Smooth muscle cell (in vitro differentiated cells): ENCODE data around the gene GSTM5. TPM values are rescaled to one million over a fixed set of nuclear protein-coding genes. Genes with fewer than 3 reads are reported as not detected.
"Not testable (repeated sequence)": the region's sequence is repeated elsewhere in the genome, so short reads cannot be mapped to it uniquely, and the experiment has no call there.

ENCODE experiments used
- DNase-seq: peaks from one replicate; lab custom pipeline; 2025; ENCODE audit not compliant: unreplicated experiment; lab: John Stamatoyannopoulos, UW
- H2AFZ ChIP-seq: fragments of 200-600 bp; sonication (generic); 2 replicates; pipeline ENCODE4 v1.6.0; 2016; ENCODE audit warnings: antibody characterized with exemption, low read depth, mild to moderate bottlenecking
- H3F3A ChIP-seq: fragments of 200-600 bp; sonication (generic); 2 replicates; pipeline ENCODE4 v1.6.0; 2017; ENCODE audit warnings: antibody characterized with exemption, low read depth
- H3K27ac ChIP-seq: fragments of 200-600 bp; sonication (generic); 2 replicates; pipeline ENCODE4 v1.5.1; 2016; ENCODE audit warnings: low read depth, mild to moderate bottlenecking
- H3K27me3 ChIP-seq: fragments of 200-600 bp; sonication (generic); 2 replicates; pipeline ENCODE4 v1.6.1; 2016; ENCODE audit warnings: low read depth, mild to moderate bottlenecking
- H3K36me3 ChIP-seq: fragments of 200-600 bp; sonication (generic); 2 replicates; pipeline ENCODE4 v1.5.1; 2016; ENCODE audit warnings: low read depth
- H3K4me1 ChIP-seq: fragments of 200-600 bp; sonication (generic); 2 replicates; pipeline ENCODE4 v1.5.1; 2016; ENCODE audit warnings: low read depth
- H3K4me2 ChIP-seq: fragments of 200-600 bp; sonication (generic); 2 replicates; pipeline ENCODE4 v1.6.0; 2016; ENCODE audit warnings: mild to moderate bottlenecking
- H3K4me3 ChIP-seq: fragments of 200-600 bp; sonication (generic); 2 replicates; pipeline ENCODE4 v1.5.1; 2016; ENCODE audit warnings: mild to moderate bottlenecking
- H3K79me2 ChIP-seq: fragments of 200-600 bp; sonication (generic); 2 replicates; pipeline ENCODE4 v1.6.0; 2016; ENCODE audit warnings: low read depth, mild to moderate bottlenecking
- H3K9ac ChIP-seq: fragments of 200-600 bp; sonication (generic); 2 replicates; pipeline ENCODE4 v1.6.0; 2016; ENCODE audit warnings: low read depth
- H3K9me3 ChIP-seq: fragments of 200-600 bp; sonication (generic); replicated peaks from 2 replicates; pipeline ENCODE4 v1.5.1; 2016; ENCODE audit warnings: low read depth
- H4K20me1 ChIP-seq: fragments of 200-600 bp; sonication (generic); 2 replicates; pipeline ENCODE4 v1.6.0; 2016; ENCODE audit warnings: low read depth
- CTCF ChIP-seq: fragments of 200-600 bp; sonication (generic); IDR thresholded peaks from 2 replicates; pipeline ENCODE4 v1.5.1; 2017; ENCODE audit warnings: borderline replicate concordance, mild to moderate bottlenecking, antibody characterized with exemption; ENCODE audit not compliant: insufficient read depth, poor library complexity, severe bottlenecking
- WGBS: methylation state at CpG from one replicate; pipeline ENCODE4 v1.1.7; 2016; ENCODE audit warnings: low lambda C conversion rate; 5-methylcytosine and 5-hydroxymethylcytosine counted together
- polyA plus RNA-seq: library from polyadenylated mRNA; unstranded; fragments of >200 nt; fragmentation: Nextera tagmentation; extraction: Ambion mirVana; gene quantifications from 2 replicates; pipeline ENCODE4 v1.2.1, GENCODE V29; 2016
- total RNA-seq: library from RNA; depleted of rRNA; stranded (reverse); fragments of >200 nt; gene quantifications from 2 replicates; pipeline ENCODE4 v1.2.3, GENCODE V29; 2014

Gene GSTM5
- total and polyA plus RNA-seq, 2 experiments from 2014 or later = 0.17 TPM; not detected in 1

GRCh38 chr1:109687641-109688499 lies 24.2 kb upstream of the GSTM5 start, which contains the start of gene GSTM1:
TSS of gene GSTM1 (plus strand) at chr1:109687817. CDS start at chr1:109687874, 57 bp downstream.
- peak within 1 kb of the TSS; percentile 43 for H3K4me3 ChIP-seq

GRCh38 chr1:109689844-109690405 lies 22.1 kb upstream of the GSTM5 start:
- Histone ChIP-seq H3K79me2 (no peaks in the 10 kb centered on the region), H3K9me3 (no peaks in the 10 kb centered on the region), H3K27me3 (no peaks in the 10 kb centered on the region), H3K4me1 (no peaks in the 10 kb centered on the region), H3K27ac (no peak overlapping the region), H2AFZ (no peak overlapping the region), H3K4me3 (no peak overlapping the region), H4K20me1 (no peaks in the 10 kb centered on the region), H3K9ac (no peak overlapping the region), H3K36me3 (no peaks in the 10 kb centered on the region), H3F3A (no peaks in the 10 kb centered on the region), H3K4me2 (no peak overlapping the region)
- DNase-seq = no peak
- no peak for TF ChIP-seq CTCF
- WGBS = 98% methylated on average over 6 of the region's 6 CpGs

More at GRCh38 chr1:109687641-109688499, 24.2 kb upstream of the GSTM5 start, which contains the start of gene GSTM1:
- Histone ChIP-seq H3K27ac (no peak within 1 kb of the TSS), H3K4me1 (no peaks in the 10 kb centered on the region), H3K4me2 (peak within 1 kb of the TSS; percentile 74), H2AFZ (no peak within 1 kb of the TSS), H4K20me1 (no peaks in the 10 kb centered on the region), H3F3A (no peaks in the 10 kb centered on the region), H3K9me3 (no peaks in the 10 kb centered on the region), H3K9ac (no peak within 1 kb of the TSS), H3K79me2 (no peaks in the 10 kb centered on the region), H3K27me3 (no peaks in the 10 kb centered on the region), H3K36me3 (no peaks in the 10 kb centered on the region)
- 45% methylated on average over 30 of the region's 46 CpGs for WGBS
- TF ChIP-seq CTCF = no peak
- DNase-seq = no peak

GRCh38 chr1:109691759-109692158 lies 20.3 kb upstream of the GSTM5 start:
- no peak for DNase-seq
- Histone ChIP-seq H2AFZ (no peak overlapping the region), H3K27me3 (no peaks in the 10 kb centered on the region), H3K9me3 (no peaks in the 10 kb centered on the region), H3K27ac (no peak overlapping the region), H3K4me3 (no peak overlapping the region), H3K36me3 (no peaks in the 10 kb centered on the region), H4K20me1 (no peaks in the 10 kb centered on the region), H3F3A (no peaks in the 10 kb centered on the region), H3K79me2 (no peaks in the 10 kb centered on the region), H3K4me1 (no peaks in the 10 kb centered on the region), H3K4me2 (no peak overlapping the region), H3K9ac (no peak overlapping the region)
- 86% methylated on average over 6 of the region's 6 CpGs for WGBS
- no peak for TF ChIP-seq CTCF

- not testable (repeated sequence) for H3F3A ChIP-seq, H3K9me3 ChIP-seq, H3K36me3 ChIP-seq, H3K27ac ChIP-seq, DNase-seq, H3K4me3 ChIP-seq, H3K27me3 ChIP-seq, H4K20me1 ChIP-seq, H2AFZ ChIP-seq, H3K79me2 ChIP-seq, H3K9ac ChIP-seq, H3K4me2 ChIP-seq, H3K4me1 ChIP-seq
- WGBS = 92% methylated on average over 5 of the region's 5 CpGs
These were observed 17.7 kb upstream of the GSTM5 start for GRCh38 chr1:109694400-109694799.

GRCh38 chr1:109695138-109695537 lies 16.9 kb upstream of the GSTM5 start:
- not testable (repeated sequence) for H3K4me3 ChIP-seq, H3K9me3 ChIP-seq, H3K9ac ChIP-seq, H3K4me2 ChIP-seq, H3K79me2 ChIP-seq, H4K20me1 ChIP-seq, H3K36me3 ChIP-seq, H3F3A ChIP-seq, H3K27me3 ChIP-seq, H2AFZ ChIP-seq, DNase-seq, H3K4me1 ChIP-seq, H3K27ac ChIP-seq
- WGBS = 80% methylated on average over 3 of the region's 3 CpGs
